Transverse colon (tissue), 4 donors: Measurements from ENCODE around the gene C14orf180. TPM values are rescaled to one million over a fixed set of nuclear protein-coding genes. Genes with fewer than 3 reads are reported as not detected.

Source experiments
- DNase-seq: peaks from one replicate; pipeline ENCODE4 v3.0.0-alpha.2; 2019
- H3K27ac ChIP-seq, 4 donors: fragments of 200-600 bp; sonication (generic); 2 replicates each; pipeline ENCODE4 v1.5.1; 2016 to 2018; ENCODE audit warnings: inconsistent platforms in 4 of 4
- H3K27me3 ChIP-seq: fragments of 200-600 bp; sonication (generic); 2 replicates; pipeline ENCODE4 v1.5.1; 2017; ENCODE audit warnings: inconsistent platforms
- H3K36me3 ChIP-seq, 4 donors: fragments of 200-600 bp; sonication (generic); 2 replicates each; pipeline ENCODE4 v1.5.1; 2017 to 2019; ENCODE audit warnings: inconsistent platforms in 4 of 4
- H3K4me1 ChIP-seq, 4 donors: fragments of 200-600 bp; sonication (generic); 2 replicates each; pipeline ENCODE4 v1.5.1; 2017 to 2020; ENCODE audit warnings: inconsistent platforms in 4 of 4
- H3K4me3 ChIP-seq, 4 donors: fragments of 200-600 bp; sonication (generic); 1 replicate in 1 of 4; 2 replicates in 3 of 4; pipeline versions ENCODE4 v1.5.1 to v1.6.1; 2017 to 2019; ENCODE audit warnings: inconsistent platforms in 4 of 4
- H3K9me3 ChIP-seq, 2 donors: fragments of 200-600 bp; sonication (generic); 2 replicates each; pipeline ENCODE4 v1.5.1; 2017 to 2019; ENCODE audit warnings: inconsistent platforms in 2 of 2
- EP300 ChIP-seq: sonication (generic); formaldehyde crosslinking; IDR thresholded peaks from one replicate; pipeline ENCODE4 v1.6.1; 2017; ENCODE audit warnings: antibody characterized with exemption, low read depth
- POLR2A ChIP-seq: fragments of 450-650 bp; IDR thresholded peaks from one replicate; pipeline ENCODE4 v1.6.1; 2016; ENCODE audit warnings: antibody characterized with exemption, mild to moderate bottlenecking, moderate library complexity
- POLR2AphosphoS5 ChIP-seq, 3 donors: sonication (generic); formaldehyde crosslinking; IDR thresholded peaks; one replicate each; pipeline ENCODE4 v1.6.1; 2016; ENCODE audit warnings: antibody characterized with exemption in 3 of 3
- WGBS, 2 donors: methylation state at CpG; one replicate each; pipeline ENCODE4 v1.1.5; 2018; ENCODE audit warnings: low coverage in 1 of 2; 5-methylcytosine and 5-hydroxymethylcytosine counted together
- in situ Hi-C, 4 donors: fragments of 200-750 bp; cut with MboI; loops; one replicate each; pipeline versions ENCODE4 v1.15.0 to v1.15.1; 2017; ENCODE audit warnings: low sequenced_read_pairs in 3 of 4, low pct_ligation_motif_present in 1 of 4, low pct_unique_long_range_greater_than_20kb in 1 of 4
- intact Hi-C: fragments of 100-400 bp; cut with DNase I; formaldehyde crosslinking; loops from one replicate; pipeline ENCODE4 v1.15.1; 2023; ENCODE audit warnings: low total_unique reads
- total RNA-seq, 4 donors: library from RNA; depleted of rRNA; stranded (reverse); fragments of >200 nt; gene quantifications; one replicate each; pipeline ENCODE4 v1.1.0, GENCODE V29; 2016
- TF ChIP-seq, protein P1 (sequence below), 5 experiments: fragments of 200-600 bp in 3 of 5; fragments of 450-650 bp in 2 of 5; sonication (generic) in 3 of 5; IDR thresholded peaks; 1 replicate in 2 of 5; 2 replicates in 3 of 5; pipeline ENCODE4 v1.5.1; 2016 to 2017; ENCODE audit warnings: antibody characterized with exemption in 5 of 5, inconsistent platforms in 3 of 5, mild to moderate bottlenecking in 2 of 5, moderate library complexity in 1 of 5

Gene C14orf180
- total RNA-seq, 4 donors from 2014 or later: 0.32 to 2.3 (median 1.1) TPM; not detected in 1

DNA sequence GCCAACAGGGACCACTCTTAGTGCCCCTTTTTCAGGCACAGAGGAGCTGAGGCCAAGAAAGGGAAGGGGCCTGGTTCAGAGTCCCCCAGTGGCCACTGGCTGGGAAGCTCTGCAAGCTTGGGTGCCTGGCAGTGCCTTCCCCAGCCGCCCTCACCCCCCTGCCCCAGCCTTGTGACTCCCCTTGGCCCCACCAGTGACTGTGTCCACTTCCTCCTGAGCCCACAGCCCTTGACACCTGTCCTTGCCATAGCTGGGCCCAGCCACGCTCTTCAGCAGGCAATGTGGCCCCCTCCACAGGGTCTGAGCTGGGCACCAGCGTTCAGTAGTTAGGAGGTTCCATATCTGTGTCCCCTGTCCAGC lies 19.0 kb upstream of the C14orf180 start:
- no peak for DNase-seq
- Histone ChIP-seq H3K9me3 (no peaks in the 10 kb centered on the region), H3K27ac (no peak overlapping the region), H3K4me1 (peaks cover 0 to 6% (median 0%) of the 10 kb centered on the region in 4 donors), H3K27me3 (peaks cover 31% of the 10 kb centered on the region), H3K4me3 (no peak overlapping the region), H3K36me3 (no peaks in the 10 kb centered on the region)
- in situ Hi-C loops: loop anchor here (25.0 kb wide), 1 partner anchor 423 kb away; the partner anchor contains the start of gene KIF26A (in 4 of the 4)
- TF ChIP-seq, protein P1, sequence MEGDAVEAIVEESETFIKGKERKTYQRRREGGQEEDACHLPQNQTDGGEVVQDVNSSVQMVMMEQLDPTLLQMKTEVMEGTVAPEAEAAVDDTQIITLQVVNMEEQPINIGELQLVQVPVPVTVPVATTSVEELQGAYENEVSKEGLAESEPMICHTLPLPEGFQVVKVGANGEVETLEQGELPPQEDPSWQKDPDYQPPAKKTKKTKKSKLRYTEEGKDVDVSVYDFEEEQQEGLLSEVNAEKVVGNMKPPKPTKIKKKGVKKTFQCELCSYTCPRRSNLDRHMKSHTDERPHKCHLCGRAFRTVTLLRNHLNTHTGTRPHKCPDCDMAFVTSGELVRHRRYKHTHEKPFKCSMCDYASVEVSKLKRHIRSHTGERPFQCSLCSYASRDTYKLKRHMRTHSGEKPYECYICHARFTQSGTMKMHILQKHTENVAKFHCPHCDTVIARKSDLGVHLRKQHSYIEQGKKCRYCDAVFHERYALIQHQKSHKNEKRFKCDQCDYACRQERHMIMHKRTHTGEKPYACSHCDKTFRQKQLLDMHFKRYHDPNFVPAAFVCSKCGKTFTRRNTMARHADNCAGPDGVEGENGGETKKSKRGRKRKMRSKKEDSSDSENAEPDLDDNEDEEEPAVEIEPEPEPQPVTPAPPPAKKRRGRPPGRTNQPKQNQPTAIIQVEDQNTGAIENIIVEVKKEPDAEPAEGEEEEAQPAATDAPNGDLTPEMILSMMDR (IDR thresholded peaks at IDR 0.05): no peak
- no peak for TF ChIP-seq EP300
- TF ChIP-seq POLR2AphosphoS5 (IDR thresholded peaks at IDR 0.05): no peak
- TF ChIP-seq POLR2A: no peak
- WGBS, 2 donors: 46% methylated on average over 3 of the region's 3 CpGs; no CpG with 5 or more reads in 1 of the 2 donors
- intact Hi-C loops: loop anchor here (5.0 kb wide), 1 partner anchor 478 kb away; no protein-coding TSS in a partner anchor

- Histone ChIP-seq H3K9me3 (no peaks in the 10 kb centered on the region), H3K4me1 (peaks cover 0 to 6% (median 0%) of the 10 kb centered on the region in 4 donors), H3K27ac (no peak overlapping the region), H3K36me3 (no peaks in the 10 kb centered on the region), H3K27me3 (peaks cover 36% of the 10 kb centered on the region), H3K4me3 (no peak overlapping the region)
- no peak for DNase-seq
- intact Hi-C loops (loop anchor here (5.0 kb wide), 1 partner anchor 479 kb away; no protein-coding TSS in a partner anchor), in situ Hi-C loops (loop anchor here (25.0 kb wide), 1 partner anchor 424 kb away; the partner anchor contains the start of gene KIF26A (in 4 of the 4))
- no peak for TF ChIP-seq EP300
- TF ChIP-seq, protein P1 (IDR thresholded peaks at IDR 0.05): no peak
- no peak for TF ChIP-seq POLR2A
- no peak for TF ChIP-seq POLR2AphosphoS5 (IDR thresholded peaks at IDR 0.05)
- WGBS, 2 donors: 45% methylated on average over 17 of the region's 17 CpGs; no CpG with 5 or more reads in 1 of the 2 donors
These were observed 18.4 kb upstream of the C14orf180 start for GRCh38 chr14:104561124-104561557.

GRCh38 chr14:104561632-104562495 lies 17.7 kb upstream of the C14orf180 start:
- WGBS, 2 donors: 48 to 75% methylated on average over 5 to 23 of the region's 23 CpGs
- TF ChIP-seq POLR2A: no peak
- TF ChIP-seq POLR2AphosphoS5 (IDR thresholded peaks at IDR 0.05): no peak
- TF ChIP-seq, protein P1 (IDR thresholded peaks at IDR 0.05): no peak
- TF ChIP-seq EP300: no peak
- H3K4me3 ChIP-seq: no peak overlapping the region
- H3K36me3 ChIP-seq: no peaks in the 10 kb centered on the region
- in situ Hi-C loops: loop anchor here (25.0 kb wide), 1 partner anchor 425 kb away; the partner anchor contains the start of gene KIF26A (in 4 of the 4)
- no peak for DNase-seq
- H3K9me3 ChIP-seq: no peaks in the 10 kb centered on the region
- H3K27ac ChIP-seq: no peak overlapping the region
- peaks cover 0 to 6% (median 0%) of the 10 kb centered on the region in 4 donors for H3K4me1 ChIP-seq
- H3K27me3 ChIP-seq: peaks cover 43% of the 10 kb centered on the region
- intact Hi-C loops: loop anchor here (2.0 to 5.0 kb wide), 2 partner anchors 419 to 480 kb away; no protein-coding TSS in a partner anchor

GRCh38 chr14:104562606-104563005 lies 17.0 kb upstream of the C14orf180 start:
- Histone ChIP-seq H3K27ac (no peak overlapping the region), H3K4me3 (no peak overlapping the region), H3K9me3 (no peaks in the 10 kb centered on the region), H3K27me3 (peaks cover 50% of the 10 kb centered on the region), H3K36me3 (no peaks in the 10 kb centered on the region), H3K4me1 (peaks cover 0 to 6% (median 0%) of the 10 kb centered on the region in 4 donors)
- WGBS, 2 donors: 69% methylated on average over 4 of the region's 5 CpGs; no CpG with 5 or more reads in 1 of the 2 donors
- in situ Hi-C loops (loop anchor here (25.0 kb wide), 1 partner anchor 425 kb away; the partner anchor contains the start of gene KIF26A (in 4 of the 4)), intact Hi-C loops (loop anchor here (2.0 to 5.0 kb wide), 2 partner anchors 420 to 480 kb away; no protein-coding TSS in a partner anchor)
- TF ChIP-seq EP300: no peak
- TF ChIP-seq, protein P1 (IDR thresholded peaks at IDR 0.05): no peak
- TF ChIP-seq POLR2AphosphoS5 (IDR thresholded peaks at IDR 0.05): no peak
- TF ChIP-seq POLR2A: no peak
- DNase-seq: no peak
